HEK293 (cell line): ENCODE results near the gene PLPPR1.

Source experiments
- CTCF ChIA-PET: fragments of 350-600 bp; formaldehyde crosslinking; extraction: SDS; loops from one replicate; lab custom pipeline; 2021; ENCODE audit warnings: antibody characterized with exemption; lab: Yijun Ruan, JAX
- POLR2A ChIA-PET: fragments of 300-600 bp; formaldehyde crosslinking; extraction: SDS; loops from one replicate; lab custom pipeline; 2020; ENCODE audit warnings: antibody characterized with exemption, inconsistent platforms; lab: Yijun Ruan, JAX
- H3K27ac ChIP-seq: fragments of 200-500 bp; sonication (Bioruptor generic); 2 replicates; pipeline ENCODE4 v1.5.1; 2014; ENCODE audit warnings: low read depth, low read length, control low read depth, inconsistent platforms; ENCODE audit errors: extremely low read depth
- H3K36me3 ChIP-seq, 2 experiments: fragments of 200-500 bp in 1 of 2; sonication (Bioruptor generic) in 1 of 2; 1 replicate in 1 of 2; 2 replicates in 1 of 2; pipeline ENCODE4 v1.5.1; 2014 to 2017; ENCODE audit warnings: inconsistent platforms in 2 of 2, low read length in 2 of 2; ENCODE audit not compliant: control insufficient read depth in 2 of 2, insufficient read depth in 1 of 2
- H3K4me1 ChIP-seq: fragments of 200-500 bp; sonication (Bioruptor generic); 2 replicates; pipeline ENCODE4 v1.5.1; 2014; ENCODE audit warnings: mild to moderate bottlenecking, low read length, inconsistent platforms; ENCODE audit not compliant: control insufficient read depth, insufficient read depth
- H3K4me3 ChIP-seq: 2 replicates; pipeline ENCODE4 v1.5.1; 2011; ENCODE audit warnings: low read depth, mild to moderate bottlenecking, control low read depth, low read length, moderate library complexity
- H3K9me3 ChIP-seq: fragments of 200-500 bp; sonication (Bioruptor generic); 2 replicates; pipeline ENCODE4 v1.5.1; 2014; ENCODE audit warnings: low read depth, low read length, inconsistent platforms; ENCODE audit not compliant: control insufficient read depth, insufficient read depth
- BCL11A ChIP-seq: fragments of 450-650 bp; formaldehyde crosslinking; IDR thresholded peaks from 2 replicates; pipeline ENCODE4 v1.5.1; 2016; ENCODE audit warnings: low read depth, missing biosample characterization, missing genetic modification characterization
- IKZF3 ChIP-seq: fragments of 450-650 bp; IDR thresholded peaks from 2 replicates; pipeline ENCODE4 v1.5.0; 2018; ENCODE audit warnings: missing biosample characterization, mild to moderate bottlenecking, missing genetic modification characterization, moderate library complexity
- KLF10 ChIP-seq: fragments of 450-650 bp; IDR thresholded peaks from 2 replicates; pipeline ENCODE4 v1.5.1; 2018; ENCODE audit warnings: missing biosample characterization, mild to moderate bottlenecking, missing genetic modification characterization
- PRDM2 ChIP-seq: fragments of 450-650 bp; formaldehyde crosslinking; IDR thresholded peaks from 2 replicates; pipeline ENCODE4 v1.5.1; 2016; ENCODE audit warnings: missing biosample characterization, missing genetic modification characterization, borderline replicate concordance
- TRIM28 ChIP-seq: IDR thresholded peaks from 2 replicates; pipeline ENCODE4 v1.6.1; 2011; ENCODE audit warnings: low read length, control low read depth, borderline replicate concordance
- ZBTB10 ChIP-seq: fragments of 450-650 bp; formaldehyde crosslinking; IDR thresholded peaks from 2 replicates; pipeline ENCODE4 v1.5.1; 2016; ENCODE audit warnings: missing biosample characterization, missing genetic modification characterization
- ZBTB49 ChIP-seq: fragments of 450-650 bp; formaldehyde crosslinking; IDR thresholded peaks from 2 replicates; pipeline ENCODE4 v1.5.1; 2016; ENCODE audit warnings: missing biosample characterization, missing genetic modification characterization, low read depth
- ZNF169 ChIP-seq: fragments of 450-650 bp; formaldehyde crosslinking; IDR thresholded peaks from 2 replicates; pipeline ENCODE4 v1.5.1; 2016; ENCODE audit warnings: missing biosample characterization, missing genetic modification characterization
- ZNF175 ChIP-seq: fragments of 450-650 bp; formaldehyde crosslinking; IDR thresholded peaks from 2 replicates; pipeline ENCODE4 v1.5.1; 2016; ENCODE audit warnings: missing biosample characterization, missing genetic modification characterization
- ZNF18 ChIP-seq: fragments of 450-650 bp; formaldehyde crosslinking; IDR thresholded peaks from 2 replicates; pipeline ENCODE4 v1.5.1; 2016; ENCODE audit warnings: missing biosample characterization, missing genetic modification characterization
- ZNF2 ChIP-seq: fragments of 450-650 bp; formaldehyde crosslinking; IDR thresholded peaks from 2 replicates; pipeline ENCODE4 v1.5.1; 2016; ENCODE audit warnings: missing biosample characterization, missing genetic modification characterization
- ZNF302 ChIP-seq: fragments of 450-650 bp; formaldehyde crosslinking; IDR thresholded peaks from 2 replicates; pipeline ENCODE4 v1.5.1; 2016; ENCODE audit warnings: missing biosample characterization, missing genetic modification characterization, low read depth
- ZNF398 ChIP-seq: fragments of 450-650 bp; formaldehyde crosslinking; IDR thresholded peaks from 2 replicates; pipeline ENCODE4 v1.5.1; 2017; ENCODE audit warnings: missing biosample characterization, missing genetic modification characterization
- ZNF449 ChIP-seq: fragments of 450-650 bp; formaldehyde crosslinking; IDR thresholded peaks from 2 replicates; pipeline ENCODE4 v1.5.1; 2017; ENCODE audit warnings: missing biosample characterization, mild to moderate bottlenecking, missing genetic modification characterization, moderate library complexity
- ZNF501 ChIP-seq: fragments of 450-650 bp; formaldehyde crosslinking; IDR thresholded peaks from 2 replicates; pipeline ENCODE4 v1.5.1; 2016; ENCODE audit warnings: missing biosample characterization, missing genetic modification characterization
- ZNF510 ChIP-seq: fragments of 450-650 bp; formaldehyde crosslinking; IDR thresholded peaks from 2 replicates; pipeline ENCODE4 v1.5.1; 2018; ENCODE audit warnings: mild to moderate bottlenecking, missing genetic modification characterization, missing biosample characterization; ENCODE audit not compliant: insufficient replicate concordance
- ZNF624 ChIP-seq: fragments of 450-650 bp; formaldehyde crosslinking; IDR thresholded peaks from 2 replicates; pipeline ENCODE4 v1.5.1; 2017; ENCODE audit warnings: missing biosample characterization, missing genetic modification characterization
- ZNF664 ChIP-seq: fragments of 450-650 bp; formaldehyde crosslinking; IDR thresholded peaks from 2 replicates; pipeline ENCODE4 v1.5.1; 2016; ENCODE audit warnings: missing biosample characterization, missing genetic modification characterization
- ZNF768 ChIP-seq: fragments of 450-650 bp; formaldehyde crosslinking; IDR thresholded peaks from 2 replicates; pipeline ENCODE4 v1.5.1; 2018; ENCODE audit warnings: missing biosample characterization, mild to moderate bottlenecking, missing genetic modification characterization
- ZNF785 ChIP-seq: fragments of 450-650 bp; formaldehyde crosslinking; IDR thresholded peaks from 2 replicates; pipeline ENCODE4 v1.5.1; 2016; ENCODE audit warnings: missing biosample characterization, missing genetic modification characterization
- ZSCAN30 ChIP-seq: fragments of 450-650 bp; IDR thresholded peaks from 2 replicates; pipeline ENCODE4 v1.5.1; 2018; ENCODE audit warnings: missing biosample characterization, mild to moderate bottlenecking, missing genetic modification characterization, moderate library complexity

PLPPR1 gene

GRCh38 chr9:101158361-101158760 lies 129.8 kb downstream of the PLPPR1 start (continued):
- TF ChIP-seq ZBTB10 (tag by site-specific recombination) (no peak), ZNF501 (tag by site-specific recombination) (no peak), ZNF2 (tag by site-specific recombination) (no peak), IKZF3 (tag by site-specific recombination) (no peak), KLF10 (tag by site-specific recombination) (no peak), BCL11A (tag by site-specific recombination) (no peak), ZNF785 (tag by site-specific recombination) (no peak), ZNF664 (tag by site-specific recombination) (no peak), ZNF302 (tag by site-specific recombination) (no peak)

- Histone ChIP-seq H3K4me1 (no peaks in the 10 kb centered on the region), H3K9me3 (no peaks in the 10 kb centered on the region)
- no peak for TF ChIP-seq ZNF398 (tag by site-specific recombination)
- TF ChIP-seq ZNF510 (tag by site-specific recombination) = no peak
- no peak for TF ChIP-seq ZSCAN30 (tag by site-specific recombination)
- TF ChIP-seq ZBTB49 = no peak
- no peak for TF ChIP-seq ZNF18 (tag by site-specific recombination)
- TF ChIP-seq IKZF3 (tag by site-specific recombination) = no peak
- no peak for TF ChIP-seq ZNF169 (tag by site-specific recombination)
- TF ChIP-seq ZNF175 = no peak
- TF ChIP-seq ZNF624 = no peak
- TF ChIP-seq PRDM2 (tag by site-specific recombination) = no peak
- no peak for TF ChIP-seq ZNF768 (tag by site-specific recombination)
- no peak for TF ChIP-seq TRIM28
- no peak for TF ChIP-seq ZNF449
Measured at GRCh38 chr9:101162231-101162630, 133.7 kb downstream of the PLPPR1 start.

More at GRCh38 chr9:101162231-101162630, 133.7 kb downstream of the PLPPR1 start:
- POLR2A ChIA-PET = no interaction called here
- H3K36me3 ChIP-seq = no peaks in the 10 kb centered on the region
- CTCF ChIA-PET = interaction anchor here (0.9 kb wide), 1 partner anchor 150 kb away, joined by 3 read pairs; no protein-coding TSS in a partner anchor
- H3K27ac ChIP-seq = no peak overlapping the region
- H3K4me3 ChIP-seq = no peak overlapping the region
